GM20000 (cell line): Measurements from ENCODE around the gene HTR5A.

Experiments used
- DNase-seq: peaks from one replicate; pipeline ENCODE4 v3.0.0; 2012; ENCODE audit warnings: low spot score
- CTCF ChIP-seq: IDR thresholded peaks from 2 replicates; pipeline ENCODE4 v1.5.1; 2012; ENCODE audit warnings: mild to moderate bottlenecking, control low read depth; ENCODE audit errors: extremely low read depth, missing control alignments

Gene HTR5A

GRCh38 chr7:155106356-155106755 is 36.2 kb downstream of the HTR5A start:
- no peak for TF ChIP-seq CTCF

GRCh38 chr7:155107126-155107525 is 37.0 kb downstream of the HTR5A start:
- DNase-seq: no peak
- TF ChIP-seq CTCF: no peak

More at GRCh38 chr7:155106356-155106755, 36.2 kb downstream of the HTR5A start:
- no peak for DNase-seq

- no peak for TF ChIP-seq CTCF
- no peak for DNase-seq
These were observed 38.2 kb downstream of the HTR5A start for GRCh38 chr7:155108144-155108901.

- TF ChIP-seq CTCF: no peak
- DNase-seq: no peak
These were observed 39.0 kb downstream of the HTR5A start for GRCh38 chr7:155109121-155109520.

GRCh38 chr7:155115288-155115687 is 45.2 kb downstream of the HTR5A start:
- DNase-seq: no peak
- TF ChIP-seq CTCF: no peak

GRCh38 chr7:155119801-155120382 is 49.8 kb downstream of the HTR5A start:
- no peak for TF ChIP-seq CTCF
- no peak for DNase-seq

GRCh38 chr7:155120460-155120859 is 50.3 kb downstream of the HTR5A start:
- DNase-seq: no peak
- TF ChIP-seq CTCF: no peak
